GF-D8 (cell line): ENCODE measurements around the gene IGFBP7.
A peak's percentile ranks its signal among the peaks of the same experiment; 100 is the strongest.

Experiments used
- DNase-seq: peaks from one replicate; lab custom pipeline; 2025; lab: John Stamatoyannopoulos, UW

Gene IGFBP7

GRCh38 chr4:57097711-57098110 is 12.5 kb downstream of the IGFBP7 start:
- DNase-seq: no peak

- no peak for DNase-seq
Measured at GRCh38 chr4:57095956-57096355, 14.2 kb downstream of the IGFBP7 start.

- DNase-seq: no peak
Measured at GRCh38 chr4:57095245-57095644, 14.9 kb downstream of the IGFBP7 start.

GRCh38 chr4:57094832-57095223 is 15.4 kb downstream of the IGFBP7 start:
- no peak for DNase-seq

- DNase-seq: no peak
Measured at GRCh38 chr4:57093845-57094831, 16.0 kb downstream of the IGFBP7 start.

- no peak for DNase-seq
Measured at GRCh38 chr4:57091657-57092162, 18.5 kb downstream of the IGFBP7 start.

GRCh38 chr4:57090079-57090478 is 20.1 kb downstream of the IGFBP7 start:
- peak; percentile 63 for DNase-seq

- no peak for DNase-seq
Measured at GRCh38 chr4:57089549-57089948, 20.6 kb downstream of the IGFBP7 start.

- no peak for DNase-seq
Measured at GRCh38 chr4:57086031-57086723, 24.0 kb downstream of the IGFBP7 start.

- no peak for DNase-seq
Measured at GRCh38 chr4:57085278-57085677, 24.9 kb downstream of the IGFBP7 start.

- DNase-seq: no peak
Measured at GRCh38 chr4:57084360-57084759, 25.8 kb downstream of the IGFBP7 start.

GRCh38 chr4:57083090-57083489 is 27.1 kb downstream of the IGFBP7 start:
- DNase-seq: no peak

GRCh38 chr4:57081651-57082621 is 28.2 kb downstream of the IGFBP7 start:
- DNase-seq: no peak

GRCh38 chr4:57080781-57081650 is 29.2 kb downstream of the IGFBP7 start:
- no peak for DNase-seq

- no peak for DNase-seq
Measured at GRCh38 chr4:57078685-57079521, 31.3 kb downstream of the IGFBP7 start.

- DNase-seq: no peak
Measured at GRCh38 chr4:57077550-57078343, 32.4 kb downstream of the IGFBP7 start.

- DNase-seq: no peak
Measured at GRCh38 chr4:57076646-57077045, 33.5 kb downstream of the IGFBP7 start.

GRCh38 chr4:57075367-57075766 is 34.8 kb downstream of the IGFBP7 start:
- DNase-seq: no peak

- DNase-seq: no peak
Measured at GRCh38 chr4:57074744-57075143, 35.4 kb downstream of the IGFBP7 start.
